ENCODE data around the gene SETD7.
A peak's percentile ranks its signal among the peaks of the same experiment; 100 is the strongest.

The SETD7 gene

GRCh38 chr4:139556071-139556723 is at the start of gene SETD7:
SETD7 (minus strand) TSS chr4:139556219; CDS start chr4:139556137, 82 bp downstream.
- peak; percentile 42 for DNase-seq

GRCh38 chr4:139605516-139605915 is 49.5 kb upstream of the SETD7 start:
- no peak for DNase-seq

GRCh38 chr4:139603576-139604410 is 47.8 kb upstream of the SETD7 start:
- peak; percentile 70 for DNase-seq

- DNase-seq: no peak
These were observed 46.8 kb upstream of the SETD7 start for GRCh38 chr4:139602776-139603360.

- no peak for DNase-seq
These were observed 44.6 kb upstream of the SETD7 start for GRCh38 chr4:139600662-139601061.

GRCh38 chr4:139599594-139600374 is 43.8 kb upstream of the SETD7 start:
- no peak for DNase-seq

- DNase-seq: no peak
These were observed 43.1 kb upstream of the SETD7 start for GRCh38 chr4:139599076-139599475.

GRCh38 chr4:139596684-139597279 is 40.8 kb upstream of the SETD7 start:
- DNase-seq: no peak

GRCh38 chr4:139596034-139596683 is 40.1 kb upstream of the SETD7 start:
- DNase-seq: no peak

- DNase-seq: no peak
These were observed 38.7 kb upstream of the SETD7 start for GRCh38 chr4:139594591-139595185.

- no peak for DNase-seq
These were observed 37.1 kb upstream of the SETD7 start for GRCh38 chr4:139593091-139593564.

- no peak for DNase-seq
These were observed 33.5 kb upstream of the SETD7 start for GRCh38 chr4:139589336-139590018.

- no peak for DNase-seq
These were observed 31.4 kb upstream of the SETD7 start for GRCh38 chr4:139587446-139587845.

GRCh38 chr4:139585473-139585872 is 29.5 kb upstream of the SETD7 start:
- DNase-seq: no peak

GRCh38 chr4:139584784-139585183 is 28.8 kb upstream of the SETD7 start:
- no peak for DNase-seq

- no peak for DNase-seq
These were observed 28.0 kb upstream of the SETD7 start for GRCh38 chr4:139584013-139584412.

- DNase-seq: no peak
These were observed 26.0 kb upstream of the SETD7 start for GRCh38 chr4:139582044-139582443.

GRCh38 chr4:139581096-139581495 is 25.1 kb upstream of the SETD7 start:
- DNase-seq: no peak

GRCh38 chr4:139576219-139576618 is 20.2 kb upstream of the SETD7 start:
- no peak for DNase-seq

- DNase-seq: no peak
These were observed 19.1 kb upstream of the SETD7 start for GRCh38 chr4:139575072-139575471.

- DNase-seq: no peak
These were observed 18.6 kb upstream of the SETD7 start for GRCh38 chr4:139574641-139575040.

All from NCI-H1092 (cell line).